Skin epidermis (tissue), 12 donors: ENCODE measurements around the gene PIGN.

Source experiments
- H3K27ac ChIP-seq, 21 experiments: fragments of 200-600 bp; sonication (generic) in 11 of 21; one replicate each; pipeline ENCODE4 v1.5.0; 2020; ENCODE audit warnings: mild to moderate bottlenecking in 3 of 21, inconsistent platforms in 2 of 21, moderate library complexity in 2 of 21
- H3K4me3 ChIP-seq, 7 experiments: fragments of 200-600 bp; sonication (generic) in 2 of 7; one replicate each; pipeline ENCODE4 v1.5.0; 2020; ENCODE audit warnings: inconsistent platforms in 2 of 7, mild to moderate bottlenecking in 2 of 7, moderate library complexity in 1 of 7

Gene PIGN

DNA sequence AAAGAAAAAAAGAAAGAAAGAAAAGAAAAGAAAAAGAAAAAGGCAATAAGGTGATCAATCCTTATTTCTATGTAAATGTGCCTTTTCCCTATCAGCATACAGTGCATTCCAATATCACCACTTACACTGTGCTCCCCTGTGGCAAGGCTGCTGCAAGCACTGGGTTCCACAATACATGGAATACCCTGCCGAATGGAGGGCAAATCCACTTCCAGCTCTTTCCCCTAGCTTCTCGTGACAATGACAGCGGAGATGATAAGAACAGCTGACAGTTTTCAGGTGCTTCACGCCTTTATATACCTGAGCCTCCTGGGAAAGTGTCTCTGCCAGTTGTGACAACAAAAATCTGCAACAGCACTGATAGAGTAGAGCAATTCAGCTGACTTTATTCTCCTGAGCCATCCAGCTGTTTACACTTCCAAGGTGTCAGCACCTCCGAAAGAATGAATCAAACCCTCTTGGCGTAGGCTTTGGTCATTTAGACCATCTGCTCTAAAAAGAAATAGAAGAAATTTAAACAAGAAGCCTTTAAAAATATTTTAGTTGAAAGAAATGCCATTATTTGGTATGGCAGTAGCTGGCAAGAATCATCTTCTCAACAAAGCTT lies 158.8 kb downstream of the PIGN start:
- Histone ChIP-seq H3K4me3 (no peak overlapping the region), H3K27ac (no peak overlapping the region)

DNA sequence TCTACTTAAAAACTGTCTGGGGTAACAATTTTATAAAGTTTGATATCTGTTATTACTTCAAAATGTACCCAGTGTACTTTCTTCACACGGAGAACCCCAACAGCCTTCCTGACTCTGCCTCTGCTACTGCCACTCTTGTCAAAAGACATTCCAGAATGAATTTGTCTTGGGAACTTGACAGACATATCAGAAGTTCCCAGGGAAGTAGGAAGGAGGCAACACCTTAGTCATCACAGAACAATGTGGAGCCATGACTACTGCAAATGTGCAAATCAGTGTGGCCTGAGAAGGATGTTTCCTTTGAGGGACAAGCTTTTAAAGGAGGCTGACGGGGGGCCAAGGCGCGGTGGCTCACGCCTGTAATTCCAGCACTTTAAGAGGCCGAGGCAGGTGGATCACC lies 160.3 kb downstream of the PIGN start:
- Histone ChIP-seq H3K4me3 (no peak overlapping the region), H3K27ac (no peak overlapping the region)

DNA sequence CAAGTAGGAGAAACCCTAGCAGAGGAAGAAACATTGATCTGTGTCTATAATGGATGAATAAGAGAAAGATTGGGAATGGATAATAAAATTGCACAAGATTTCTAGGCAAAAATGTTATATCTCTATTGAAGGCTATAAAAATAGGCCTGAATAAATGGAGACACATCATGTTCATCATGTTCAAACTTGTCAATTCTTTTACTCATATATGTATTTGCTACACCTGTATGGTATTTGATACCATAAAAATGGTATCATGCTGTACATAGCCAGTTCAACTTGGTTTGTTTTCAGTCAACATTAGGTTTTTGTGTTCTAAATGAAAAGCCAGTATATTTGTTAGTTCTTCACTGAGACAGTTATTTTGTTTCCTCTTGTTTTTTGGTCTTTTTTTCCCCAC lies 161.9 kb downstream of the PIGN start:
- Histone ChIP-seq H3K27ac (no peak overlapping the region), H3K4me3 (no peak overlapping the region)

DNA sequence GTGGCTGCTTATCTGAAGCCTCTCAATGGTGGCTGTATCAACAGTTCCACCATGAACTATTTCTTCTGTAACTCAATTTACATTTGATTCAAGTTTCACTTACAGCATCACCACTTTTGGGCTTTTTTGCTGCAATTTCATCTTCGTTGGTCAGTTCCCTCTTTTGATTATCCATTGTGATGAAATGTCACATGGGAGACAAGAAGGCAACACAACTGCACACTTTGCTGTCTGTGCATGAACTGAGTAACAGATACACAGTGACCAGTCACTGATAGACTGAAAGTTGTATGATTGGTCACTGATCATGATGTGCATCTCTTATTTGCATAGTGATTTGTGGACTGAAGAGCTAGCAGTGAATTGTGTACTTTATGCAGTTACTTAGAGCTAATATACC lies 163.3 kb downstream of the PIGN start:
- Histone ChIP-seq H3K4me3 (no peak overlapping the region), H3K27ac (no peak overlapping the region)

DNA sequence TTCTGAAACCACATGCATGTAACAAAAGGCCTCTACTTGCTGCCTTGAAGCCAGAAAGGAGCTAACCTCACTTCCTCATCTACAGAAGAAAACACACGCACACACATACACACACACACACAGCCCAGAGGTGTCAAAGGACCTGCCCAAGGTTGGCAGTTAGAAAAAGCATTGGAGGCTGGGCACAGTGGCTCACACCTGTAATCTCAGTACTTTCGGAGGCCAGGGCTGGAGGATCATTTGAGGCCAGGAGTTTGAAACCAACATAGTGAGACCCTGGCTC lies 168.2 kb downstream of the PIGN start:
- H3K27ac ChIP-seq, result no peak overlapping the region
- no peak overlapping the region for H3K4me3 ChIP-seq

DNA sequence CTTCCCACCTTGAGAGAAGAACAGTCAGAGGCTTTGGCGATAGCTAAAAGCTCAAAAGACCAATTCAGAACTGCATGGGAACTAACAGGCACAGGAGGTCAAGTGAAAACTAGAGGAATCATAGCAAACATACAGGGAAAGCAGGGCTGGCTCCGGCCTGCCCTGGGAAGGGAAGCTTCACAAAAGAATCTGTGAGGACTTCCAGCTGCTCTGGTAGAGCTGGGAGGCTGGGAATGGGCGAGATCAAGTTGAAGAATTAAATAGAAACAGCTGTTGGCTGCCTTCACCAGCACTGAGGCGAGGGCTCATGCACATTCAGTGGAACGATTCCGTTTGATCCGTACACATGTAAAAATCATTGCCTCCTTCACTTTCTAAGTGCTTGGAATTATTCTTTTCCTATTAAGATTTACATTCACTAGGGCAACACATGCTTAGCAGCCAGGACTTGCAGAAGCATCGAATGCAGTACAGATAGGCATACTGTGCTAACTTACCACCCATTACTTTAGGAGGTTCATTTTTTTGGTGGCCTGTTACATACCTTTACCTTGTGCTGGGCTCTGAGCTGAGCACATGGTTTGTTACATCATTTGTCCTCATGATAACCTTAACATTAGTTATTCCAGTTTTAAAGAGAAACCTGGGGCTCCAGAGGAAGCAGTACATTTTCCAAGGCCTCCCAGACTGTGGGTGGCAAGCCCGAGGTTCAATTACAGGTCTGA lies 168.7 kb downstream of the PIGN start:
- Histone ChIP-seq H3K4me3 (no peak overlapping the region), H3K27ac (peak overlapping the region in 7 of 21 experiments; percentile 2 to 53 (median 25))

DNA sequence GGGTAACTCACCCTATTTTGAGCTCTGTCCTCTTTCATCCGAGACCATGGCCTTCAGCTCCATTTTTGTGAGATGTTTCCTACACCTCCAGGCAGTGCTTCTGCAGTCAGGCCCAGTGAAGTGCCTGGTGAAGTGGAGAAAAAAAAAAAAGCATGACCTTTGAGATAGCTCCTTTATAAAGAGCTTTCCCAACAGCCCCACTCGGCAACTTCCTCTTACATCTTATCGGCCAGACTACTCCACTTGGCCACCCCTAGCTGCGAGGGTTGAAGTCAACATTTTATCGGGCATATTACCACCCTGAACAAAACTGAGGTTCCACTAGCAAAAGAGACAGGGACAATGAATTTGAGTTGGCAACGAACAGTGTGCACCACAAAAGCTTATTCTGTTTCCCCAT lies 169.2 kb downstream of the PIGN start:
- Histone ChIP-seq H3K27ac (peak overlapping the region in 8 of 21 experiments; percentile 2 to 53 (median 24)), H3K4me3 (no peak overlapping the region)

DNA sequence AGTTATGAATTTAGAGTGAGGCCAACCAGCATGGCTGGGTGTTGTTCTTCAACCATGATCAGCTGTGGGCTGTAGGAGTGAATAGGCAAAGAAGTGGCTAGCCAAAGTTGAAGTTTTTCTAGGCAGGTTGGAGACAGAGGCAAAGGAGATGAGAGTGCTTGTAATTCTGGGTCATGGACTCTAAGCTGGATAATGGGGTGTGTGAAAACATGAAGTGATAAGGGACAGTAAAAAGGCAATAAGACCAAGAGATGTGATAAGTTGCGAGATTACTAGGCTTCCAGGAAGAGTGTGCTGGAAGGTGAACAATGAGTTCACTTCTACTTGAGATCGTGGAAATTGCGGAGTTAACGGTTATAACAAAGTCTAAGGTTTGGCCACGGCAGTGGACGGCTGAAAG lies 175.4 kb downstream of the PIGN start:
- Histone ChIP-seq H3K27ac (no peak overlapping the region), H3K4me3 (no peak overlapping the region)

DNA sequence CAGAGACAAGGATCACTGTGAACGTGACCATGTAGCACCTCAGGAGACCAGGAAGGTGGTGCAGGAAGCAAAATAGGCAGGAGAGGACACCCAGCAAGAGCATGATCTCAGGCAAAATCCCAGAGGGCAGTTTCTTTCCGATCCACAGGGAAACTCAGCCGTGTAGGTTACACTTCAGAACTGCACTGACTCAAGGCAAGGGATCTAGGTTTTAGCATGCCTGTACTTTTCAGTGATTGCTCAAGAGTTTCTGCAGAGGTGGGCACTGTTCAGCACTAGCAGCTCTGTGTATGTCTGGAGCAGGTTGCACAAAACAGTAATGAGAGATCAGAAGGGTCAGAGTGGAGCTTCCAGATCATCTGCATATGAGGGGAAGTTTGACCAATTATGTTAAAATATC lies 177.3 kb downstream of the PIGN start:
- H3K4me3 ChIP-seq, result no peak overlapping the region
- no peak overlapping the region for H3K27ac ChIP-seq

DNA sequence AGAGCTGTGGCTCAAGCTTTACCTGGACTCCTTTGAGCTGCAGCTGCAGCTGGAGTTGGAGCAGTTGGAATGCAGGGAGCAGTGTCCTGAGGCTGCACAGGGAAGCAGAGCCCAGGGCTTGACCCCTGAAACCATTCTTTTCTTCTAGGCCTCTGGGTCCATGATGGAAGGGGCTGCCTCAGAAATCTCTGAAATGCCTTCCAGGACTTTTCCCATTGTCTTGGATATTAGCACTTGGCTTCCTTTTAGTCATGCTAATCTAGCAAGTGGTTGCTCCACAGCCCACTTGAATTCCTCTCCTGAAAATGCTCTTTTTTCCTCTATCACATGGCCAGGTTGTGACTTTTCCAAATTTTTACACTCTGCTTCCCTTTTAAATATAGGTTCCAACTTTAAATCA lies 185.5 kb downstream of the PIGN start:
- no peak overlapping the region for H3K27ac ChIP-seq
- H3K4me3 ChIP-seq, result no peak overlapping the region

DNA sequence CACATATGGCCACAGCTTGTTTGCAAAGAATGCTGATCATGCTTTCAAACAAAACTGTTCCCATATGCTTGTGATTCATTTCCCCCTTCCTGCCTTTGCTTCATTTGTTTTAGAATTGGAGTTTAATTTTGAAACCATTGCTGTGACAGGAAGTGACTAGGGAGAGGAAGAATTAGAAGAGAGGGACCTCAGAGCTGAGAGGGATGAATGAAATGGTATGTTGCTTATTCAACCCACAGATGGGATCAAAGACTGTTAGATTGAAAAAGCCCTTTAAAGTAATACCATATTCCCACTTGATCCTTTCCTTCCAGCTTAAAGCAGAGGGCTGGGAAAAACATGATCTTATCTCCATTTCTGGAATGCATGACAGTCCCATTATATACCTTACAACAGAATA lies 187.9 kb downstream of the PIGN start:
- Histone ChIP-seq H3K4me3 (no peak overlapping the region), H3K27ac (peak overlapping the region in 4 of 21 experiments; percentile 4 to 63 (median 34))

DNA sequence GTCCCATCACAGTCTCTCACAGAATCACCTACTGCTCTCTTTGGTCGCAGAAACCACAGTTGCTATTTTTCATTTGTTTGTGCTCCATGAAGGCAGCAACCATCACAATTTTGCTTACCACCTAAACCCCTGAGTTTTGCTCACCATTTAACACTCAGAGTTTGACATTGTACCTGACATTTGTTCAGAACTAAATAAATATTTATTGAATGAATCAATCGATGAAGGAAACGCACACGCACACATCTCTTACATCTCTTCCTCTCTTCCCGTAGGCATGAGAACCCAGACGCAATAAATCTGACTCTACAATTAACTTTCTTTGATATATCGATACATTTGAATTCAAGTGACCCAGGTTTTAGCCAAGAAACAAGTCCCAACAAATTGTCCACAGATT lies 188.5 kb downstream of the PIGN start:
- H3K27ac ChIP-seq, result peak overlapping the region in 6 of 21 experiments; percentile 1 to 63 (median 20)
- no peak overlapping the region for H3K4me3 ChIP-seq

DNA sequence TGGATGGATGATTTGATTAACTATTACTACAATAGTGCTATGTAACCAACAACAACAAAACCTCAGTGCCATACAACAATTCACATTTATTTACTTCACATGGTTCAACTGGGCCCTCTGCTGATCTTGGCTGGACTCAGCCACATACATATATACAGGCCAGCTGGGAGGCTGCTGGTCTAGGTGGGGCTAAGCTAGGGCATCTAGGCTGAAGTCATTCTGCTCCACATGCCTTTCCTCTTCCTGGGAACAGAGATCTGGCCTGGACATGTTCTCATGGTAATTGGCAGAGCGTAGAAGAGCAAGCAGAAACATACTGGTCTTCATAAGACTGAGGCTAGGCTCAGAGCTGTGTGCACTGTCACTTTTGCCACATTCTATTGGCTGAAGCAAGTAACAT lies 191.2 kb downstream of the PIGN start:
- H3K27ac ChIP-seq, result peak overlapping the region in 1 of 21 experiments; percentile 3
- no peak overlapping the region for H3K4me3 ChIP-seq

DNA sequence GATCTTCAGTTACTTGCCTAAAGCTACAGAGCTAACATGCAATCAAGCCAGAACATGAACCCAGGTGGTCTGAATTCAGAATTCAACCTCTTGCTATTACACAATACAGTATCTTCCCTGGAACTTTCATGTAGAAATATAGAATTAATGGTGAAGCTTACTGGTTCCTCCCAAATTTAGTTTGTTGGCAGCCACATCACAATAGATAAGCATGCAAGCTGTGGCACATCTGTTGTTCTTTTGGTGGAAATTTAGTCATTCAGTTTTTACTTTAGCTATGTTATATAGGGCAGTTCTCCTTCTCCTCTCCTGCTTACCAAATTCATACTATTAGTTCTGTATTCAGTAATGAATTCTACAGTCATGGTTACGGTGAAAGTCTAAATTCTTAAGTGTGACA lies 193.0 kb downstream of the PIGN start:
- peak overlapping the region in 4 of 21 experiments; percentile 1 to 60 (median 22) for H3K27ac ChIP-seq
- H3K4me3 ChIP-seq, result no peak overlapping the region

DNA sequence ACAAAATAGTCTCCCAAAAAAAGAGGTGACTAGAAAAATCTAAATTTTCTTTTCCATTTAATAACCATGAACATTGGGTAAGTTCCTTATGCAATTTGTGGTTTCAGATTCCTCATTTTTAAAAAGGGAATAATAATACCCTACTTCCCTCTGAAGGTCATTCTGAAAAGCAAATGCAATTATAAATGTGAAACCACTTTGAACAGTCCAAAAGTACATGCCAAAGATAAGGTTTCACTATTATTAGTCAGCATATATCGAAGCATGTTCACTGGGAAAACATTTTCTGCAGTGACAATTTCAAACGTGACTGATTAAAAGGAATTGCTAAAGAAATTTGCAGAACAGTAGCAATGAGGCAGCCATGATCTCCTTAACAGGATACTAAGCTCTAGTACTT lies 193.9 kb downstream of the PIGN start:
- Histone ChIP-seq H3K27ac (peak overlapping the region in 8 of 21 experiments; percentile 3 to 60 (median 36)), H3K4me3 (no peak overlapping the region)

DNA sequence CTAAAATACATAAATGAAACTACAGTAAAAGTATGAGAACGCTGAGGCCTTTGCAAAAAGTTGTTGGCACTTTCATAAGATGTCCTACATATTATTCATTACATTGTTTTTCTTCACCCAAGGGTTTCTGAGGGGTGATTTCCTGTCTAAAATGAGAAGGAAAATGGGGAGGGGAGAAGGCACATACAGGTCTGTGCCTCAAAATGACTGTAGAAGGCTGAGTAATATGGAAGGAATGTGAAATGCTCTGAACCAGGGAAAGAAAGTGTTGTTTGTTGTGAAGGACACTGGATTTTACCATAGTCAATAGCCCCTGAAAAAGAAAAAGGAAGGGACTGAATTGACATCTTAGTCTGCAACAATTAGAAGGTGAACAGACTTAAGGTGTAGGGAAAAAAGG lies 194.6 kb downstream of the PIGN start:
- no peak overlapping the region for H3K4me3 ChIP-seq
- peak overlapping the region in 8 of 21 experiments; percentile 7 to 56 (median 36) for H3K27ac ChIP-seq

DNA sequence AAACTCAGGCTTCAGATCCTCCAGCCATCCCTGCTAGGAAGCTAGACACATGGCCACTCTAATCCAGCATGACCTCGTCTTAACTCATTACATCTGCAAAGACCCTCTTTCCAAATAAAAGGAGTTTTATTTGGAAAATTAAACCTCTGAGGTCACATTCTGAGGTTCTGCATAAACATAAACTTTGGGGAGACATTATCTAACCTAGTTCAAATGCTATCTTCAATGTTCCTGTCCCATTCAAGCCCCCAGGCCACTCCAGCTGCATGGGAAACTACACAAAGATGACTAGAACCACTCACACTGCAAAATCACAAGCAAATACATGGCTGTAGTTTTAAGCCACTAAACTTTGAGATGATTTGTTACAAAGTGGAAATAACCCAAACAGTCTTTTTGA lies 195.0 kb downstream of the PIGN start:
- peak overlapping the region in 7 of 21 experiments; percentile 4 to 55 (median 28) for H3K27ac ChIP-seq
- H3K4me3 ChIP-seq, result no peak overlapping the region

DNA sequence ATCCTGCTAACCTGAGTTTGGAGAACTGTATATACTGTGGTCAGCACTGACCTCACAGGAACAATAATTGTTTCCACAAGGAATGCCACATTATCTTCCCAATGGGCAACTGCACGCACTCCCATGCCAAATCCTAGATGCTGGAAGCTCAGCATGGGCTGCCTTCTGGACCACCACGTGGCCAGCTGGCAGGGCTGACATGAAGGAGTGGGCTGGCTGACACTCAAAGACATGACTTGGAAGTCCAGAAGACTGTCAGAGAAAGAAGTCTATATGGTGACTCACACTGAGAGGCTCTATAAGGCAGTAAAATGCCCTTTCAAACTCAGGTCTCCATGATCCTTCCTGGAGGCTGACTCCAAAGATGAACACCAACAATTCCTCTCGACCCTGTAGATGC lies 195.7 kb downstream of the PIGN start:
- Histone ChIP-seq H3K27ac (peak overlapping the region in 3 of 21 experiments; percentile 4 to 28 (median 13)), H3K4me3 (no peak overlapping the region)
